A549 treated with ZK216348 at 1 μM for 4 hours (cell line): Measurements from ENCODE around the gene MZT2B. TPM values are rescaled to one million over a fixed set of nuclear protein-coding genes. Genes with fewer than 3 reads are reported as not detected.

Experiments used
- total RNA-seq: library from RNA; stranded (reverse); fragments of 200-300 nt; extraction: Qiagen RNA extraction; gene quantifications from 5 replicates; pipeline ENCODE4 v1.2.3, GENCODE V29; 2022; ENCODE audit warnings: low read depth

MZT2B gene, protein sequence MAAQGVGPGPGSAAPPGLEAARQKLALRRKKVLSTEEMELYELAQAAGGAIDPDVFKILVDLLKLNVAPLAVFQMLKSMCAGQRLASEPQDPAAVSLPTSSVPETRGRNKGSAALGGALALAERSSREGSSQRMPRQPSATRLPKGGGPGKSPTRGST
- total RNA-seq, result 238 to 456 TPM (median 397 TPM) in 5 replicates

DNA sequence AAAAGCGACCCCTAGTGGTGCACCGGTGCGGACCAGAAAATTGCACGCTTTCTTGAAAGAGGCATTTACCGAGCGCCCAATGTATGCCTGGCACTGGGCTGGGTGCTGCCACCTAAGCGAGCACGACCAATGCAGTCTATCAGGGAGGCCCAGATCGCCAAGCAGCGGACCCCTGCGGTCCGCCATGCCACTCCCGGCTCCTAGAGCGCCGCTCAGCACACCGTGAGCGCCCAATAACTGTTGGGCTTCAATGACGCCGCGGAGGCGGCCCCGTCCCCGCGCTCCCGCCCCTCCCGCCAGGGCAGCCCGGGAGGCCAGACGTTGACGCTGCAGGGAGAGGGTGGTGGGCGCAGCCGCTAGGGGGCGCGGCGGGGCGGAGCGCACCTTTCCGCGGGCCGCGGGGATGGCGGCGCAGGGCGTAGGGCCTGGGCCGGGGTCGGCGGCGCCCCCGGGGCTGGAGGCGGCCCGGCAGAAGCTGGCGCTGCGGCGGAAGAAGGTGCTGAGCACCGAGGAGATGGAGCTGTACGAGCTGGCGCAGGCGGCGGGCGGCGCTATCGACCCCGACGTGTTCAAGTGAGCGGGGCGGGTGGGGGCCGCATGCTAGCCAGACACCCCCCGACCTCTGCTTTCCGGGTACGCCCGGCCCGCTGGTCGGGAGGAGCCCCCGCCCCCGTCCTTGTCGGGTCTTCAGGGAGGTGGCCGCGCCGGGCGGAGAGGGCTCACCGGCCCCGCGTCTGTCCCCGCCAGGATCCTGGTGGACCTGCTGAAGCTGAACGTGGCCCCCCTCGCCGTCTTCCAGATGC is at the start of gene MZT2B:
TSS of gene MZT2B (plus strand) at position 383 of the 803 bp plus-strand sequence. CDS start at position 404, 21 bp downstream.

DNA sequence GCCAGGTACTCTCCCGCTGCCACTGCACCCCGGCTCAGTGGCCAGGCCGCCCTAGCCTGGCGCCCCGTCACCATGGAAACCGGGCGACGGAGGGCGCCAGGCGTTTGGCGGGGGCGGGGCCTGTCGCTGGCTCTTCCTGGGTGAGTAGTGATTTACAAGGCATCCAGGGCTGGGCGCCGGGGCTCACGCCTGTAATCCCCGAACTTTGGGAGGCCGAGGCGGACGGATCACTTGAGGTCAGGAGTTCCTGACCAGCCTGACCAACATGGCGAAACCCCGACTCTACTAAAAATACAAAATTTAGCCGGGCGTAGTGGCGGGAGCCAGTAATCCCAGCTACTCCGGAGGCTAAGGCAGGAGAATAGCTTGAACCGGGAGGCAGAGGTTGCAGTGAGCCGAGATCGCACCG is 37.1 kb upstream of the MZT2B start, which contains the start of gene CCDC74B:
TSS of gene CCDC74B (minus strand) at position 107 of the 409 bp plus-strand sequence. CDS start 116 bp downstream, outside the sequence.

GRCh38 chr2:130181325-130181879 is 660 bp upstream of the MZT2B start, which contains the start of gene SMPD4:
SMPD4 (minus strand) TSS chr2:130181602; CDS start chr2:130176592, 5,010 bp downstream.

GRCh38 chr2:130198343-130198742 is 16.3 kb downstream of the MZT2B start, which contains the start of gene TUBA3E:
TUBA3E (minus strand) TSS chr2:130198439; CDS start chr2:130198360, 79 bp downstream.

Other genes starting within 250 kb of the MZT2B start
- not detected in 5 replicates for gene RAB6C, start 202.6 kb upstream of the MZT2B start, total RNA-seq
- not detected in 5 replicates for gene POTEF, start 53.0 kb upstream of the MZT2B start, total RNA-seq
- gene CCDC74B, start 37.1 kb upstream of the MZT2B start, total RNA-seq, result 4.6 to 7.2 TPM (median 6.2 TPM) in 5 replicates
- 60.1 to 80.8 TPM (median 74.2 TPM) in 5 replicates for gene SMPD4, start 660 bp upstream of the MZT2B start, total RNA-seq
- gene TUBA3E, start 16.2 kb downstream of the MZT2B start, total RNA-seq, result 0.62 to 0.97 TPM (median 0.78 TPM) in 5 replicates
- 113 to 171 TPM (median 156 TPM) in 5 replicates for gene IMP4, start 160.6 kb downstream of the MZT2B start, total RNA-seq
- 26.8 to 33.1 TPM (median 30.8 TPM) in 5 replicates for gene PTPN18, start 173.8 kb downstream of the MZT2B start, total RNA-seq